ENCODE results near the gene RIMS1. TPM values are rescaled to one million over a fixed set of nuclear protein-coding genes. Genes with fewer than 3 reads are reported as not detected.

The RIMS1 gene
- total RNA-seq, 1 experiment from 2014 or later: 0.57 TPM

GRCh38 chr6:72425003-72425681 is 538.8 kb downstream of the RIMS1 start:
- no TSS peak for BruUV-seq (replicated peaks)
- no peak overlapping the region for H3K27ac Mint-ChIP-seq (ENCODE audit: unreplicated experiment)
- H3K4me3 Mint-ChIP-seq (ENCODE audit: low read depth, unreplicated experiment): no peak overlapping the region
- no peaks in the 10 kb centered on the region for H3K27me3 Mint-ChIP-seq (ENCODE audit: unreplicated experiment)
- TF ChIP-seq CTCF (IDR thresholded peaks at IDR 0.05; ENCODE audit: unreplicated experiment): no peak
- no peaks in the 10 kb centered on the region for H3K4me1 Mint-ChIP-seq (ENCODE audit: low read depth, unreplicated experiment)
- no peaks in the 10 kb centered on the region for H3K9me3 Mint-ChIP-seq (ENCODE audit: low read depth, unreplicated experiment)
- CTCF ChIA-PET: interaction anchor here (1.4 kb wide), 1 partner anchor 13 kb away, joined by 3 read pairs; no protein-coding TSS in a partner anchor
- no peak for DNase-seq
- intact Hi-C loops (cut with micrococcal nuclease; ENCODE audit: unreplicated experiment): no loop called here
- no peaks in the 10 kb centered on the region for H3K36me3 Mint-ChIP-seq (ENCODE audit: insufficient read depth, unreplicated experiment)

- peaks cover 22% of the 10 kb centered on the region for H3K27me3 Mint-ChIP-seq (ENCODE audit: unreplicated experiment)
- no peak overlapping the region for H3K4me3 Mint-ChIP-seq (ENCODE audit: low read depth, unreplicated experiment)
- DNase-seq: no peak
- intact Hi-C loops (cut with micrococcal nuclease; ENCODE audit: unreplicated experiment): no loop called here
- TF ChIP-seq CTCF (IDR thresholded peaks at IDR 0.05; ENCODE audit: unreplicated experiment): no peak
- CTCF ChIA-PET: no interaction called here
- H3K27ac Mint-ChIP-seq (ENCODE audit: unreplicated experiment): no peak overlapping the region
- no peaks in the 10 kb centered on the region for H3K4me1 Mint-ChIP-seq (ENCODE audit: low read depth, unreplicated experiment)
- no peaks in the 10 kb centered on the region for H3K9me3 Mint-ChIP-seq (ENCODE audit: low read depth, unreplicated experiment)
- H3K36me3 Mint-ChIP-seq (ENCODE audit: insufficient read depth, unreplicated experiment): no peaks in the 10 kb centered on the region
- no TSS peak for BruUV-seq (replicated peaks)
Measured at GRCh38 chr6:72440611-72441010, 554.3 kb downstream of the RIMS1 start.

- peaks cover 22% of the 10 kb centered on the region for H3K27me3 Mint-ChIP-seq (ENCODE audit: unreplicated experiment)
- no TSS peak for BruUV-seq (replicated peaks)
- no peak for TF ChIP-seq CTCF (IDR thresholded peaks at IDR 0.05; ENCODE audit: unreplicated experiment)
- H3K9me3 Mint-ChIP-seq (ENCODE audit: low read depth, unreplicated experiment): no peaks in the 10 kb centered on the region
- H3K4me3 Mint-ChIP-seq (ENCODE audit: low read depth, unreplicated experiment): no peak overlapping the region
- no peak for DNase-seq
- H3K27ac Mint-ChIP-seq (ENCODE audit: unreplicated experiment): no peak overlapping the region
- intact Hi-C loops (cut with micrococcal nuclease; ENCODE audit: unreplicated experiment): no loop called here
- CTCF ChIA-PET: no interaction called here
- H3K36me3 Mint-ChIP-seq (ENCODE audit: insufficient read depth, unreplicated experiment): no peaks in the 10 kb centered on the region
- H3K4me1 Mint-ChIP-seq (ENCODE audit: low read depth, unreplicated experiment): no peaks in the 10 kb centered on the region
Measured at GRCh38 chr6:72446430-72446829, 560.1 kb downstream of the RIMS1 start.
